Medulla oblongata (tissue), 1 donor: Measurements from ENCODE around the gene RBFOX1.
"Not testable (repeated sequence)": the region's sequence is repeated elsewhere in the genome, so short reads cannot be mapped to it uniquely, and the experiment has no call there.

Source experiments
- DNase-seq: peaks from one replicate; pipeline ENCODE4 v3.0.0-alpha.2; 2015; ENCODE audit errors: extremely low spot score

Gene RBFOX1

DNA sequence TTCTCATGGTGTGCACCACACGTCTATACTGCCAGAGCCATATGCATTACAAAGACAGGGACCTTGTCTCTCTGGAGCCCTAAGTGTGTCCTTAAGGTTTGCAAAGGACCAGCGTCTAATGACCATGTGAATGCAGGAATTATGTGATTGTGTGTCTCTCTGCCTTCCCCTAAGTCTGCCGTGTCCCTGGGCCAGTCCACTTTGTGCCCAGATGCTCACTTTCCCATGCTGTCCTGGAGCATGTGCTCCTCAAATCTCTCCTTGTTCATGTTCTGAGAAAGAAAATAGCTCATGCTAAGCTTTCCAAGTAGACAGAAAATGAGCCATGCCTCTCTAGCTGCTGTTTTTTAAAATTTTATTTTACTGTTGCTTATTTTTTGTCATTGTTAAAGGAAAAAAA is 125.5 kb downstream of the RBFOX1 start:
- DNase-seq = no peak

DNA sequence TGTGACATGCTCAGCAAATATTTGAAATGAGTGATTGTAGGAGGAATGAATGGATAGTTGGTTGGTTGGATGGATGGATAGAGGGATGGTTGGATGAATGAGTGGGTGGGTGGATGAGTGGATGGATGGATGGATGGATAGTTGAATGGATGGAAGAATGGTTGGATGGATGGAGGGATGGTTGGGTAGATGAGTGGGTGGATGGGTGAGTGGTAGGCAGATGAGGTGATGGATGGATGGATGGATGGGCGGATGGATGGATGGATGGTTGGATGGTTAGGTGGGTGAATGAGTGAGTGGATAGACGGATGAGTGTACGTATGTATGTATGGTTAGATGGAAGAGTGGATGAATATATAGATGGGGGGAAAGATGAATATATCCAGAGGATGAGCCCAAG is 137.7 kb downstream of the RBFOX1 start:
- DNase-seq = no peak

DNA sequence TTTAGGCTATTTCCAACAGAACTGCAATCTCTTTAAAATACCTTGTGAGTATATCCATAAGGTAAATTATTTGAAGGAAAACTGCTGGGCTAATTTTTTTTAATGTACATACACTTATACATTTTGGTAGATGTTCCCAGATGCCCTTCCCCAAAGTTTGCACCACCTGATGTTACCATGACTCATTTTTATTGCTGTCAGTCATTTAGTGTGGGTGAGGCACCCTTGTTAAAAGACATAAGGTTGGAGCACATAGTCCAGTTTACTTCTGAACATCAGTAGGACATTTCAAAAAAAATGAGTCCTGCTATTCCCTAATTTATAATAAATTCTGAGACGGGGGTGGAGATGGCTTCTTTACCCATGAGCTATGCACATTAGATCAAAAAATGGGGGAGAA is 138.6 kb downstream of the RBFOX1 start:
- DNase-seq = no peak

- peak; percentile 16 for DNase-seq
Observed at GRCh38 chr16:7482032-7482431, 149.4 kb downstream of the RBFOX1 start.

DNA sequence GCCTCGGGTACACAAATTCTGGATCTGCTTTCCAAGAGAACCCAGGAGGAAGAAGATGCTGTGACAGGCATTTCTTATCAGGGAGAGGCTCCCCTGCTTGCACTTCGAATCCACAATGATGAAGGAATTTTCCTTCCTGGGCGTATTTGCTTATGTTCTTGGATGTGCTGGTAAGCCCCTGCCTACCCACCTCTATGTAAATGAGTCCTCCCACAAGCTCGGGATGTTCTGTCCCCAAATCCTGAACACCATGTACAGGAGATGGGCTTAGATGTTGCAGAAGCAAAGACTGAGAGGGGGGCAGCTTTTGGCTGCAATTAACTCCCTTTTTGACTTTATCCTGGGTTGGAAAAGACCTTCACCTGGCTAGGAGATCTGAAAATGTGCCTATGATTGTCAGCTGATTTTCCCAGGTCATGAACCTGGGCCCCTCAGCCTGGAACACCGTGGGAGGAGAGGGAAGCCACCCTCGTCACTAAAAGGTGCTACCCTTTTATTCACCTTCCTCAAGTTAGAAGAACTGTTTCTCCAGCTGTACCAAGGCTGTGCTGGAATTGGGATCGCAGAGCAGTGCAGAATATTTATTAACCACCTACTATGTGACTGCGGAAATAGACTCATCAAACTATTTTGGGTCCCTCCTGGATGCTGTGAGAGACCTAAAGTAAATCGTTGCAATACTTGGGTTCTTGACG is 150.1 kb downstream of the RBFOX1 start:
- DNase-seq = no peak

DNA sequence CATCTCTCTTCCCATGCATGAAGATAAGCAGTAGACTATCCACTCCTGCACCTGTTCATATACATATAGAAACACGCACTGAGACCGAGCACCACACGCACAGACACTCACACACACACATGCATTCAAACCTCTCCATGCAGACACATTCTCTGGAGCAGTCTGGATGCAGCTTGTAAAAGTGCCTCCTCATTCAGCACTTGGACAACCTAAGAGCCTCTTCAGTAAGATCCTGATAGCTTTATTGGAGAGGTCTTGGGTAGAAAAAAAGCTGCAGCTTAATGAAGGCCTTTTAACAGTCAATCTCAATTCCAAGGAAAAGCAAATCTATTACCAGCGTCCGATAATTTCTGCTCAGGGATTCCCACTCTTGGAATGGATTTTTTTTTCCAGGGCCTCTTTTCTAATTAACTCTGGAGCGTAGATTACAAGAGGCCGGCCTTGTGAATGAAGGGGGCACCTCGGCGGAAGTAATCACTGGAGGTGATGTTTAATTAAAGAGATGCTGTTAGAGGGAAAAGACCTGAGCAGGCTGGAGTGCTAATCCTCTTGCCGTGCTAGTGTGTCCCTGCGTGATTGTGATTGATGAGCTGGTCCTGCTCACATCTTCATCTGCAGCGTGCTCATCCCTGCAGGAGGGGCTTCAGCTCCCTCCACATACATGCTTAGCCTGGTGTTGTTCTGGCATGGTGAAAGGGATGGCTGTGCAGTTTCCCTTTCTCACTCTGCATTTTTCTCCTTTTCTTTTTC is 155.1 kb downstream of the RBFOX1 start:
- DNase-seq = no peak

DNA sequence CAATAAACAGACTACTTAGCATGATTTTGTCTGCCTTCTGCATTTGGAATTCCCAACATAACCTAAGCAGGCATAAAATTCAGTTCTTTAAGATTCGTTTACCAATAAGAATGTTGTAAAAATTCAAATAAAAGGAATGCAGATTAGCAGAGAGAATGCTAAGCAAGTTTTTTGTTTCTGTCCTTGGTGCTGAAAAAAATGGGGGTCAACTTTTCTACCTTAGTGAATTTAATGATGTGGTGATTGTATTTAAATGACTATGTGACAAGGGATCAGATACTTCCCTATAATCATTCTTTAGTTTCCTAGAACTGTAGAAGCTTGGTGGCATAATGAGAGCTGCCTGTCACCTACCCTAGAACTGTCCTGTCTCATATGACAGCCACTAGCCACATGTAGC is 159.5 kb downstream of the RBFOX1 start:
- no peak for DNase-seq

DNA sequence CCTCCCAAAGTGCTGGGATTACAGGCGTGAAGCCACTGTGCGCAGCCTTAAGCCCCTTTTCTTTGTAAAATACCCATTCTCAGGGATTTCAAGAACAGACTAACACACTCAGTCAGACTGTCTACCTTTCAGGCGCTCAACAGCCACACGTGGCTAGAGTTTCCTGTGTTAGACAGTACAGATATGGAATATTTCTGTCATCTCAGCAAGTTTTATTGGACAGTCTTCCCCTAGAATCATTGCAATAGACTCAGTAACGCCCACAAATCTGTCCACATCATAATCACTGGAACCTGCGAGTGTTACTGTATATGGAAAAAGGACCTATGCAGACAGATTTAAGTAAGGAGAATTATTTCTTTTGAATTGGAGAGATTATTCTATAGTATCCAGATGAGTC is 160.5 kb downstream of the RBFOX1 start:
- no peak for DNase-seq

DNA sequence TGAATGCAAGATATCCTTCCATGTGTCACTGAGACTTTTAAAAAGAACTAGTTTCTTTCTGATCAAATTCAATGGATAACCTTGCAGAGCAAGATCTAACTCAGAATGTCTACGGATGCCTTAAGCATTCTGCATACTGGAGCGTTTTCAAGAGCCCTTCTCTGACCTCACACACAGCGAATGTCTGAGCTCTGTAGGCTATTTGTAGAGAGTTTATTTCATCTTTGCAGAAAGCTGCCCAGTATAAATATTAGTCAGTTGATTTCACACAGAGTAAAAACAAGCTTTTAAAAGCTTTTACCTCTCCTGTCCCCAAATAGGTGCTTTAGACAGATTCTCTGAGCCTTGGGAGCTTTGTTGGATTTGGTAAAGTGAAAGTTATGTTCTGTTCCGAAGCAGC is 165.0 kb downstream of the RBFOX1 start:
- no peak for DNase-seq

DNA sequence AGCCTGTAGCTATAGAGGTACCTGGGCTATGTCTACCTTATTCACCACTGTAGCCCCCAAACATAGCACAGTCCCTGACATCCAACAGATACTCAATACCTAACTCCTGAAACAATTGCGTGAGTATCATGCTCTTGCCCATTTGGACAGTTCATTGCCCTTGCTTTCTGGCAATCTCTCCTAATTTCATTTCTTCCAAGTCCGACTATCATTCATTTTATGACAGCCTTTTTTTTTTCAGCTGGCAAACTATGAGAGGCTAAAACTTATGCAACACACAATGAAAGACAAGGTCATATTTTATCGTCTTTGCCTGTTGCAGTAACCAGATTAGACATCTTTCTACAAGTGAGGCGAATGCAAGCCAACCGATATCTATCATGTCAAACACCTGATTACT is 169.2 kb downstream of the RBFOX1 start:
- DNase-seq = no peak

DNA sequence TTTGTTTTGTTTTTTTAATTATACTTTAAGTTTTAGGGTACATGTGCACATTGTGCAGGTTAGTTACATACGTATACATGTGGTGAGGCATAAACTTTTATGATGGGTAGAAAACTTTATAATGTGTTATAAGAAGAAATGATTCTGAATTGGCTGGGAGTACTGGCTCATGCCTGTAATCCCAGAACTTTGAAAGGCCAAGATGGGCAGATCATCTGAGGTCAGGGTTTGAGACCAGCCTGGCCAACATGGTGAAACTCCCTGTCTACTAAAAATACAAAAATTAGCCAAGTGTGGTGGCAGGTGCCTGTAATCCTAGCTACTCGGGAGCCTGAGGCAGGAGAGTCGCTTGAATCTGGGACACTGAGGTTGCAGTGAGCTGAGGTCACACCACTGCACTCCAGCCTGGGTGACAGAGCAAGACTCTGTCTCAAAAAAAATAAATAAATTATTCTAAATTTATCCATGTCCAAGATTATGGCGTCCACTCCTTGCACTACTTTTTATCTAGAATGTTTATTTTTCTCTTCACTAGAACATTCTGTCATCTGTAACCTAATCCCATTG is 170.0 kb downstream of the RBFOX1 start:
- not testable (repeated sequence) for DNase-seq

DNA sequence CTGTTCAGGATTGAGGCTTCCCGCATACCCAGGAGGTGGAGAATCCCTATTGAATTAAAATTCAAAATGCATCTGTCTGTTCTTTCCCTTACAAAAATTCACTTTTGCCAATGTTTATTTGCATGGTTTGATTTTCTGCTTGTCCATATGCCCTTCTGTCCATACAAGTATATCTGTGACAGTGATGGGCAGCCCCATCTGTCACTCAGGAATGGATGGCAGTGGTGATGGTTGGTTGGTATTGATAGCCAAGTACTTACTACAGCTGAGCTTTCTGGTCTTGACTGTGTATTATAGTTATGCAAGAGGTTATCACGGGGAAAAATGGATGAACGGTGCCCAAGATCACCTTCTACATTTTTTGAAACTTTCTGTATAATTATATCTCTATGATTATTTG is 171.0 kb downstream of the RBFOX1 start:
- no peak for DNase-seq

DNA sequence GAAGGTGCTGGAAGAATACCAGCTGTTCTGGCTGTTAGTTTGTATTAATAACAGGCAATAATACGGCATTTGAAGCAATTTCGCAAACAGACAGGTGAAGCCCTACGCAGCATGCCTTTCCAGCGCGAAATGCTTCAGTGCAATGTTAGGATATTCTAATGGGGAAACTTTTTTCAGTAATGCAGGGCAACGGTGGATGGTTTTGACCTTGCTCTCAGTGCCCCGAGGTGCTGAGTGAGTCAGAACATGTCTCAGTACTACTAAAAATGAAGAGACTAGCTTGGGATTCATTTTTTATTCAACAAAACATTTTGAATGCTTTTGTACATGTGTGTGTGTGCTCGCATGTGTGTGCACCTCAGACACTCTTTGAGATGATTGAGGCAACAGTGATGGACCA is 172.2 kb downstream of the RBFOX1 start:
- DNase-seq = no peak

DNA sequence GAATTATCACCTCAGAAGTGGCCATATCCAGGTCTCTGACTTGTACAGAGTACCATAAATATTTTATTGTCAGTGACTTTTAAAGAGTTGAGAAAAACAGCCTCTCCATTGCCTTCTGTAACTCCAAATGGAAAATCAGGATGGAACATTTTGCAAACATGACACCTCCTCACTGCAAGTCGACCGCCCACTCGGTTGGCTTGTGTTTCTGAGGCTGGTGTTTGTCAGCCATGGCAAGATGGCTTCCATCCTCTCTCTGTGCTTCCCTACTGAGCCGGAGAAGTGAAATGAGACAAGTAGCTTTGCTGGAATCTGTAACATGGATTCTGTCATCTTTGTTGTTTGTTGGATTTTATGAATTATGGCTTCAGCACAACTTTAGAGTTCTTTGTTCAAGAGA is 172.8 kb downstream of the RBFOX1 start:
- DNase-seq = no peak

DNA sequence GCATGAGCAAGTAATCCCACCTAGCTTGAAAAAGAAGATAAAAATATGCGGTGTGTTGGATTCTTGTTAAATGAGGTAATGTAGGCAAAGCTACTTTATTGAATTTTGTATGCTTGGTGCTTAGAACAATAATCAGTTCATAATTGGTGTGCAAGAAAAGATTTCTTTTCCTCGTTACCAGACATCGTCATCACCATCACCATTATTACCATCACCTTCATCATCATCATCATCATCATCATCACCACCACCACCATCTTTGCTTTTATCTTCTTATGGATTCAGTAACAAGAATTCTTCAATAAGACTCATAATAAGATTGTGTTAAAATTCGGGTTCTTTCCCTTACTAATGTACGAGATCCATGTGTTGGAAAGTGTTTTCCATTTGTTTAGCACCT is 173.7 kb downstream of the RBFOX1 start:
- DNase-seq = no peak

DNA sequence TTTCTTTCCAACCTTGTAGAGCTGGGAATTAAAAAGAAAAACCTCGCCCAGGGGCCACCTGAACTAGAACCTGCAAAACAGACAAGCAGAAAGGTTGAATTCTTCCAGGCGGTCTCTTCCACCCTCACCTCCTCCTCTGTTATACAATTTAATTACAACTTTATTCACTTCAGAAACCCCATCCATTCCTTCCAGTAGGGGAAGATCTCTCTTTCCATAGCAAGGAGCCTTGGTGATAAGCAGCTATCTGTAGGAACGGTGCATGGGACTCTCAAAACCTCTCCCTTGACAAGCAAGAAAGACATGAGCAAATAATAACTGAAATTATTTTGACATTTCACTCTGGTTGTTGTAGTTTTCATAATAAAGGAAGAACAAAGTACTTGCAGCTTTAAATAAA is 176.0 kb downstream of the RBFOX1 start:
- DNase-seq = no peak

GRCh38 chr16:7509963-7510601 is 177.4 kb downstream of the RBFOX1 start:
- no peak for DNase-seq

GRCh38 chr16:7511549-7512260 is 179.1 kb downstream of the RBFOX1 start:
- DNase-seq = no peak

DNA sequence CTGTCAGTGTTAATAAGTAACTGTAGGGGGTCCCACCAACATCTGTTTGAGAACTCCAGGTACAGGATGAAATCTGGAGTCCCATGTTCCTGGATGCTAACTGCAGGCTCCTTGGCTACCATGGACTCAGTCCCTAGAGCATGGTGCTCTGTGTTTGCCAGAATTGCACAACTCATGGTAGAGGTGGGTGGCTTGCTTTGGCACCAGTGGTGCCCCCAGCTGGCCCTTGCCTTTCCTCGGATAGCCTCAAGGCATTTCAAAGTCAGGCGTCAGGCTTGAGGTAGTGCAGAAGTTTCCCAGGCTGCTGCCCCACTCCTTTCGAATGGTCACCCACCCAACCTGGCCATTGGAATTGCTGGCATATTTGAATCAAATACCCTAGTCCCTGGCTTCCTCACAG is 179.9 kb downstream of the RBFOX1 start:
- DNase-seq = no peak

GRCh38 chr16:7513429-7513828 is 180.8 kb downstream of the RBFOX1 start:
- no peak for DNase-seq

DNA sequence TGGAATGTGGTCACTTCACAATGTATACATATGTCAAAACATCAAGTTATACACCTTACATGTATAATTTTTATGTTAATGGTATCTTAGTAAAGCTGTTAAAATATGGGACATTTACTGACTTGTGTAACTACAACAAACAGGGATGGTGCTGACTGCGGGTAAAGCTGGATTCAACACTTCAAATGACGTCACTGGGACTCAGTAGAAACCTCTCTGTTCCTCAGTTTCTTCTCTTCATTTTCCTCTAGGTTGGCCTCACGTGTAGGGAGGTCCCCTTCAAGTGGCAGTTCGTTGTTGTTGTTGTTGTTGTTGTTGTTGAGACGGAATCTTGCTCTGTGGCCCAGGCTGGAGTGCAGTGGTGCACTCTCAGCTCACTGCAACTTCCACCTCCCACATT is 182.9 kb downstream of the RBFOX1 start:
- DNase-seq = no peak

DNA sequence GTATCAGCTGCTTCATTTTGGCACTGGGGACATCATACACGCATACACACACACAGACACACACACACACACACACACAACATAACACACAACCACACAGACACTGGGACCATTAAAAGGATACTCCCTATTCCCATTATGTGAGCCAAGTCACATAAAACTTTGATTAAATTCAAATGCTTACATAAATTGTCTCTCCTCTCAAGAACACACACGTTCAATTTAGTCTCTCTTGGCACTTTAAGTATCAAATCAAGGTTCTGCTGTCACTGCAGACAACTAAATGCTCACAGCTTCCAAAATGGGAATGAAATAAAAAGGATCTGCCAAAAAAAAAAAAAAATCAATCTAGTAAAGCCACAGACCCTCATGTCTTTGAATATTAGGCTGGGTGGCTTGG is 184.9 kb downstream of the RBFOX1 start:
- no peak for DNase-seq
